C4-2B (cell line): ENCODE measurements around the gene SGIP1.

ENCODE experiments used
- H3K27ac ChIP-seq: fragments of 450-650 bp; 2 replicates; pipeline ENCODE4 v1.5.1; 2017
- CTCF ChIP-seq: fragments of 450-650 bp; conservative IDR thresholded peaks from 2 replicates; pipeline ENCODE4 v1.5.1; 2017; ENCODE audit warnings: mild to moderate bottlenecking
- ZFX ChIP-seq: fragments of 450-650 bp; IDR thresholded peaks from 2 replicates; pipeline ENCODE4 v1.6.1; 2017

SGIP1 gene

DNA sequence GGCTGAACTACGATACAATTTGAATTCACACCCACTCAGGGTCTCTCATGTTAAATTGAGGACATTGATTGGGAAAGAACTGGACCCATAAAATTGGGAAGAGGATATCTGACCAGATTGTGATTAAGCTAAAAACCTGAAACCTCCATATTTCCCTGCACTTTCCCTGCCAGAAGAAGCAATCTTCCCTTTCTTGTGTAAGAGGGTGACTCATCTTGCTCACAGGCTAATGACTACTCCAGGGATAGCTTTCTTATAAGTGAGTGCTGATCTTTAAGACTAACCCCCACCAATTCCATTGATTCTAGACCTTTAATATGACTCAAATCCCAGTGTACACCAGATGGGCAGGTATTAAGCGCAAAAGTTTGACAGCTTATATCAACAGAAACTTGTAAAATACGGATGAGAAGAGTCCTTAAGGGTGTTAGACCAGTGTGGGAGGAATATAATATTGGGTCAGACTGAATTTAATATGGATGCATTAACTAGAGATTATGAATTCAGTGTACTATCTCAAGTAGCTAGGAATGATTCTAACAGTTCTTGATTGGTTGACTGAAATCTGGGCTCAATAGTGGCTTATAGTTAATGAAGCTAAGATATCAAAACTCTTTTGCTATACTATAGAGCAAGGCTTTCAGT lies 12.1 kb upstream of the SGIP1 start:
- TF ChIP-seq CTCF (no peak), ZFX (no peak)
- H3K27ac ChIP-seq, result no peak overlapping the region

DNA sequence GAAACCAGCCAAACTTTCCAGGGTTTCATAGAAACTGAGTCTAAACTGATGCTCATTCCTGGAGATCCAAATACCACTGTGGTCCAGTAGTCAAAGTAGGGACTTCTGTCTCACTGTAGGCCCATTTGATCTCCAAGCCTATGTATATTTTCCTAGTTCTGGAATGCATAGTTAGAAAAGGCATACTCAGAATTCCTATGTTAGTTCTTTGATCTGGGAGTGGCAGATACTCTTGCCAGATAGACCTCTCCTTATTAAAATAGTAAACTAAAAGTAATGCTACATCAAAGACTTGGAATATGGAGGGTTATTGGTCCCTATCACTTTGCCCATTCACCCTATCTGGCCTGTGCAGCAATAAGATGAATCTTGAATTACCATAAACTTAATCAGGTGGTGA lies 10.4 kb upstream of the SGIP1 start:
- TF ChIP-seq ZFX (no peak), CTCF (no peak)
- no peak overlapping the region for H3K27ac ChIP-seq

- no peak for TF ChIP-seq CTCF
- no peak for TF ChIP-seq ZFX
- H3K27ac ChIP-seq, result no peak overlapping the region
These were observed 8.9 kb upstream of the SGIP1 start for GRCh38 chr1:66525086-66525485.

DNA sequence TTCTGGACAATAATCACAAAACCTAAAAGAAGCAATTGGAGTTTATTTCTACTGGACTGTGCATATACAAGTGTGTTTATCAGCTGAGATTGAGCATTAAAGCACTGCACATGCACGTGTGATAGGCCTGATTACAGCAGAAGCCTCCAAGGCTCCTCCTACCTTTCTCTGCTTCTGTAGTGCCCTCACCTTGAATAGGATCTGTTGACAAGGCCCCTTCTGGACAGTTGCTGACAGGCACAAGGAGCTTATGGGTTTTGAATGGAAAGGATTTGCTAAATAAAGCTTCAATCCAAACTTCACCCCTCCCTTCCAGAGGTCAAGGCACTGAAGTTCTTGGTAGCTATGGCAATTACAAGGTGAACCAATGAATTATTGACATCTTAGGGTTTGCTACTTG lies 7.9 kb upstream of the SGIP1 start:
- TF ChIP-seq ZFX, result no peak
- no peak for TF ChIP-seq CTCF
- no peak overlapping the region for H3K27ac ChIP-seq

- TF ChIP-seq ZFX, result no peak
- TF ChIP-seq CTCF, result no peak
These were observed 7.0 kb upstream of the SGIP1 start for GRCh38 chr1:66526991-66527390.

DNA sequence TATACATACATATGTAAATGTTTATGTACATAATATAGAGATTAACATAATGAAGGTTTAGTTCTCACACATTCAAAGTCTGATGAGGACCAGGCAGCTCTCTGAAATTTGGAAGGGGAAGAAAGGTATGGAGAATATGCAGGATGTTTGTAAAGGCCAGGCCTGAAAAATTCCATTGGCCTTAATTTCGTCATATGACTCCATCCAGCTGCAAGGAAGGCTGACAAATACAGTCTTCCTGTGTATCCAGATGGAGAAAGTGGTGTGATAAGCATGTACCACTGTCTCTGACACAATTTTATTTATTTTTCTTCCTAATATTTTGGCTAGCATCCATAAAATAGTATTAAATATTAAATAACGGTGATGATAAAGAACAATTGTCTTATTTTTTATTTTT lies 6.3 kb upstream of the SGIP1 start:
- H3K27ac ChIP-seq, result no peak overlapping the region
- TF ChIP-seq ZFX, result no peak

More at GRCh38 chr1:66526991-66527390, 7.0 kb upstream of the SGIP1 start:
- no peak overlapping the region for H3K27ac ChIP-seq

- no peak overlapping the region for H3K27ac ChIP-seq
- no peak for TF ChIP-seq ZFX
- TF ChIP-seq CTCF, result no peak
These were observed 5.4 kb upstream of the SGIP1 start for GRCh38 chr1:66528580-66528979.

DNA sequence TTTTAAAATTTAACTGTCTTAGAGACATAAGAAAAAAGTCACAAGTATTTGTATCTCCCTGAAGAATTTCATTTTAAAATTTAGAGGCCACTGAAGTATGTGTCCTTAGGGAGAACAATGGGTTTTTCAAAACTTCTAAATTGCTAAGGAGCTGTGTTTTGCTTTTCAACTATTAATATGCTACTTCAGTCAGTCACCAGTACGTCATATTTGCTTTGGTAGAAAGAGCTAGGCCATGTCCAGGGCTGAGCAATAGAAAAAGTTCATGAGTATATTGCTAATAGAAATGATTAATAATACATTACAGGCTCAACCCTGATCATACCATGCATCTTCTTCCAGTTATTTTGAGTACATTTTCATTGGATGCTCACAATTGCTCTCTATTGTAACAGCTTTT lies 1.7 kb upstream of the SGIP1 start:
- TF ChIP-seq CTCF (no peak), ZFX (no peak)
- no peak overlapping the region for H3K27ac ChIP-seq
